Left lung (tissue), 10 donors: ENCODE data around the gene OPCML. TPM values are rescaled to one million over a fixed set of nuclear protein-coding genes. Genes with fewer than 3 reads are reported as not detected.

Source experiments
- ATAC-seq: fragments of 200-7000 bp; cut with Tn5 transposase; one replicate; pipeline ENCODE4 v1.9.1; 2020; ENCODE audit warnings: moderate library complexity
- DNase-seq, 4 donors: peaks; one replicate each; pipeline ENCODE4 v3.0.0-alpha.2; 2013 to 2020
- H3K27ac ChIP-seq, 2 donors: fragments of 200-600 bp; sonication (generic) in 1 of 2; one replicate each; pipeline versions ENCODE4 v1.5.0 to v1.8.0; 2020 to 2021
- H3K27me3 ChIP-seq, 2 donors: fragments of 200-600 bp; sonication (generic) in 1 of 2; one replicate each; pipeline versions ENCODE4 v1.5.0 to v1.8.0; 2020 to 2021
- H3K36me3 ChIP-seq, 2 donors: fragments of 200-600 bp; sonication (generic) in 1 of 2; one replicate each; pipeline versions ENCODE4 v1.5.0 to v1.8.0; 2020 to 2021
- H3K4me1 ChIP-seq, 2 donors: fragments of 200-600 bp; one replicate each; pipeline ENCODE4 v1.8.0; 2021
- H3K4me3 ChIP-seq, 2 donors: fragments of 200-600 bp; sonication (generic) in 1 of 2; one replicate each; pipeline versions ENCODE4 v1.5.0 to v1.8.0; 2020 to 2021; ENCODE audit warnings: mild to moderate bottlenecking in 1 of 2
- H3K9me3 ChIP-seq, 2 donors: fragments of 200-600 bp; sonication (generic) in 1 of 2; one replicate each; pipeline versions ENCODE4 v1.5.0 to v1.8.0; 2020 to 2021
- intact Hi-C, 2 donors: fragments of 100-400 bp; cut with DNase I; formaldehyde crosslinking; loops; one replicate each; pipeline versions ENCODE4 v1.11.2 to v1.14.2; 2022
- polyA plus RNA-seq, 6 donors: library from polyadenylated mRNA; unstranded; fragments of 120-200 nt; gene quantifications; one replicate each; pipeline ENCODE4 v1.2.1, GENCODE V29; 2013; ENCODE audit not compliant: insufficient read length in 6 of 6
- total RNA-seq, 2 donors: library from RNA; stranded (reverse); fragmentation: NEBNext Ultra II Directional; extraction: Animal tissue kit (Norgen Biotek cat#: 25700); gene quantifications; one replicate each; pipeline ENCODE4 v1.2.1, GENCODE V29; 2021
- TF ChIP-seq, protein P1 (sequence below), 2 donors: fragments of 200-600 bp; sonication (generic) in 1 of 2; IDR thresholded peaks; one replicate each; pipeline versions ENCODE4 v1.5.0 to v1.8.0; 2021; ENCODE audit warnings: antibody characterized with exemption in 2 of 2
- donor health status: DM: no; HTN: yes; CAD: no.
- donor health status: DM: no; HTN: no; CAD: no.

The OPCML gene
- total and polyA plus RNA-seq, 8 donors, result 0.98 to 5.3 (median 1.9) TPM; not detected in 2

GRCh38 chr11:132804258-132804657, 728.0 kb downstream of the OPCML start:
- Histone ChIP-seq H3K36me3 (no peaks in the 10 kb centered on the region), H3K9me3 (peaks cover 0 to 8% of the 10 kb centered on the region in 2 donors), H3K27ac (no peak overlapping the region), H3K4me3 (no peak overlapping the region), H3K27me3 (no peaks in the 10 kb centered on the region), H3K4me1 (no peaks in the 10 kb centered on the region)
- TF ChIP-seq, protein P1, sequence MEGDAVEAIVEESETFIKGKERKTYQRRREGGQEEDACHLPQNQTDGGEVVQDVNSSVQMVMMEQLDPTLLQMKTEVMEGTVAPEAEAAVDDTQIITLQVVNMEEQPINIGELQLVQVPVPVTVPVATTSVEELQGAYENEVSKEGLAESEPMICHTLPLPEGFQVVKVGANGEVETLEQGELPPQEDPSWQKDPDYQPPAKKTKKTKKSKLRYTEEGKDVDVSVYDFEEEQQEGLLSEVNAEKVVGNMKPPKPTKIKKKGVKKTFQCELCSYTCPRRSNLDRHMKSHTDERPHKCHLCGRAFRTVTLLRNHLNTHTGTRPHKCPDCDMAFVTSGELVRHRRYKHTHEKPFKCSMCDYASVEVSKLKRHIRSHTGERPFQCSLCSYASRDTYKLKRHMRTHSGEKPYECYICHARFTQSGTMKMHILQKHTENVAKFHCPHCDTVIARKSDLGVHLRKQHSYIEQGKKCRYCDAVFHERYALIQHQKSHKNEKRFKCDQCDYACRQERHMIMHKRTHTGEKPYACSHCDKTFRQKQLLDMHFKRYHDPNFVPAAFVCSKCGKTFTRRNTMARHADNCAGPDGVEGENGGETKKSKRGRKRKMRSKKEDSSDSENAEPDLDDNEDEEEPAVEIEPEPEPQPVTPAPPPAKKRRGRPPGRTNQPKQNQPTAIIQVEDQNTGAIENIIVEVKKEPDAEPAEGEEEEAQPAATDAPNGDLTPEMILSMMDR (IDR thresholded peaks at IDR 0.05), result no peak
- DNase-seq (no peak), ATAC-seq (no peak)
- intact Hi-C loops, result no loop called here

GRCh38 chr11:132803436-132803835, 728.9 kb downstream of the OPCML start:
- DNase-seq (no peak), ATAC-seq (no peak)
- no peaks in the 10 kb centered on the region for H3K36me3 ChIP-seq
- no peak overlapping the region for H3K4me3 ChIP-seq
- no peaks in the 10 kb centered on the region for H3K27me3 ChIP-seq
- TF ChIP-seq, protein P1 (IDR thresholded peaks at IDR 0.05), result no peak
- intact Hi-C loops, result no loop called here
- H3K27ac ChIP-seq, result no peak overlapping the region
- H3K9me3 ChIP-seq, result peaks cover 0 to 15% of the 10 kb centered on the region in 2 donors
- H3K4me1 ChIP-seq, result no peaks in the 10 kb centered on the region

GRCh38 chr11:132802947-132803346, 729.4 kb downstream of the OPCML start:
- TF ChIP-seq, protein P1 (IDR thresholded peaks at IDR 0.05), result no peak

DNA sequence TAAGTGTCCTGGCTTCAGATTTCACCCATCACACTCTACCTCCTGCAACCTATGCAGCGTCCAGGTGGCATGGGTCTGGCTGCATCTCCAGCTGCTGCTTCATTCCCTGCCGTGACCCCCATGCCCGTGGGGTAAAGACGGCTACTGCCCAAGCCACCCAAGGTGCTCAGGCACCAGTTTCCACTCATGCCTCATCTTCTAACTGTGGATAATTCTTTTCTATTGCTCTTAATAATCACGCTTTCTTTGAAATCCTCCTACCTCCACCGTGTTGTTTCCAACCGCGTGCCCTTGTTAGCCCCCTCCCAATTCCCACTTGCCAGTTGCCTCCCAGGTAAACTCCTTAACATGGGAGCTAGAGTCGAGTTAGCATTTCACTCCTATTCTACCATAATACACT, 738.5 kb downstream of the OPCML start:
- H3K36me3 ChIP-seq, result no peaks in the 10 kb centered on the region
- DNase-seq, result no peak
- no peak for ATAC-seq
- intact Hi-C loops, result no loop called here
- H3K4me1 ChIP-seq, result no peaks in the 10 kb centered on the region
- H3K27ac ChIP-seq, result no peak overlapping the region
- H3K27me3 ChIP-seq, result peaks cover 0 to 7% of the 10 kb centered on the region in 2 donors
- no peak overlapping the region for H3K4me3 ChIP-seq
- TF ChIP-seq, protein P1 (IDR thresholded peaks at IDR 0.05), result no peak
- H3K9me3 ChIP-seq, result peaks cover 0 to 3% of the 10 kb centered on the region in 2 donors

More at GRCh38 chr11:132802947-132803346, 729.4 kb downstream of the OPCML start:
- no peak for DNase-seq
- Histone ChIP-seq H3K9me3 (peaks cover 0 to 15% of the 10 kb centered on the region in 2 donors), H3K27ac (no peak overlapping the region), H3K27me3 (no peaks in the 10 kb centered on the region), H3K4me1 (no peaks in the 10 kb centered on the region), H3K4me3 (no peak overlapping the region), H3K36me3 (no peaks in the 10 kb centered on the region)
- ATAC-seq, result no peak
- intact Hi-C loops, result no loop called here

- Histone ChIP-seq H3K27ac (no peak overlapping the region), H3K36me3 (no peaks in the 10 kb centered on the region), H3K4me1 (no peaks in the 10 kb centered on the region), H3K4me3 (no peak overlapping the region), H3K27me3 (peaks cover 0 to 7% of the 10 kb centered on the region in 2 donors), H3K9me3 (no peaks in the 10 kb centered on the region)
- intact Hi-C loops, result no loop called here
- TF ChIP-seq, protein P1 (IDR thresholded peaks at IDR 0.05), result no peak
- ATAC-seq (no peak), DNase-seq (peak in 1 of 4 donors; percentile 68)
These were observed 739.8 kb downstream of the OPCML start for GRCh38 chr11:132792341-132793140.
